Mucosa of descending colon (tissue), 3 donors: ENCODE data around the gene UNKL. TPM values are rescaled to one million over a fixed set of nuclear protein-coding genes. Genes with fewer than 3 reads are reported as not detected.

Source experiments
- ATAC-seq: fragments of 200-7000 bp; cut with Tn5 transposase; one replicate; pipeline ENCODE4 v1.9.1; 2020; ENCODE audit warnings: mild to moderate bottlenecking, moderate library complexity
- DNase-seq, 3 donors: peaks; one replicate each; pipeline ENCODE4 v3.0.0-alpha.2; 2020
- H3K36me3 ChIP-seq: fragments of 200-600 bp; one replicate; pipeline ENCODE4 v1.8.0; 2021; ENCODE audit warnings: low read depth, mild to moderate bottlenecking
- H3K4me1 ChIP-seq: fragments of 200-600 bp; one replicate; pipeline ENCODE4 v1.8.0; 2021; ENCODE audit warnings: low read depth, mild to moderate bottlenecking
- H3K4me3 ChIP-seq: fragments of 200-600 bp; one replicate; pipeline ENCODE4 v1.8.0; 2021; ENCODE audit warnings: mild to moderate bottlenecking
- H3K9me3 ChIP-seq: fragments of 200-600 bp; one replicate; pipeline ENCODE4 v1.8.0; 2021; ENCODE audit warnings: mild to moderate bottlenecking
- intact Hi-C, 2 donors: fragments of 100-400 bp; cut with DNase I in 1 of 2; cut with micrococcal nuclease in 1 of 2; formaldehyde crosslinking; loops; one replicate each; pipeline versions ENCODE4 v1.11.0 to v1.11.1; 2022; cut with DNase I, micrococcal nuclease
- total RNA-seq, 3 donors: library from RNA; stranded (reverse); fragmentation: NEBNext Ultra II Directional in 2 of 3; extraction: Animal tissue kit (Norgen Biotek cat#: 25700) in 2 of 3; gene quantifications; one replicate each; pipeline versions ENCODE4 v1.2.1 to v1.2.4, GENCODE V29; 2021 to 2023
- TF ChIP-seq, protein P1 (sequence below): fragments of 200-600 bp; IDR thresholded peaks from one replicate; pipeline ENCODE4 v1.8.0; 2022; ENCODE audit warnings: antibody characterized with exemption, mild to moderate bottlenecking
- donor health status: DM: no; HTN: no; CAD: no; lungs with moderate emphysema.
- donor health status: DM: no; HTN: no; CAD: no.
- donor health status: DM: no; HTN: yes; CAD: no.

The UNKL gene
- total RNA-seq, 3 donors from 2014 or later = 16.2 to 36.5 (median 28.2) TPM

DNA sequence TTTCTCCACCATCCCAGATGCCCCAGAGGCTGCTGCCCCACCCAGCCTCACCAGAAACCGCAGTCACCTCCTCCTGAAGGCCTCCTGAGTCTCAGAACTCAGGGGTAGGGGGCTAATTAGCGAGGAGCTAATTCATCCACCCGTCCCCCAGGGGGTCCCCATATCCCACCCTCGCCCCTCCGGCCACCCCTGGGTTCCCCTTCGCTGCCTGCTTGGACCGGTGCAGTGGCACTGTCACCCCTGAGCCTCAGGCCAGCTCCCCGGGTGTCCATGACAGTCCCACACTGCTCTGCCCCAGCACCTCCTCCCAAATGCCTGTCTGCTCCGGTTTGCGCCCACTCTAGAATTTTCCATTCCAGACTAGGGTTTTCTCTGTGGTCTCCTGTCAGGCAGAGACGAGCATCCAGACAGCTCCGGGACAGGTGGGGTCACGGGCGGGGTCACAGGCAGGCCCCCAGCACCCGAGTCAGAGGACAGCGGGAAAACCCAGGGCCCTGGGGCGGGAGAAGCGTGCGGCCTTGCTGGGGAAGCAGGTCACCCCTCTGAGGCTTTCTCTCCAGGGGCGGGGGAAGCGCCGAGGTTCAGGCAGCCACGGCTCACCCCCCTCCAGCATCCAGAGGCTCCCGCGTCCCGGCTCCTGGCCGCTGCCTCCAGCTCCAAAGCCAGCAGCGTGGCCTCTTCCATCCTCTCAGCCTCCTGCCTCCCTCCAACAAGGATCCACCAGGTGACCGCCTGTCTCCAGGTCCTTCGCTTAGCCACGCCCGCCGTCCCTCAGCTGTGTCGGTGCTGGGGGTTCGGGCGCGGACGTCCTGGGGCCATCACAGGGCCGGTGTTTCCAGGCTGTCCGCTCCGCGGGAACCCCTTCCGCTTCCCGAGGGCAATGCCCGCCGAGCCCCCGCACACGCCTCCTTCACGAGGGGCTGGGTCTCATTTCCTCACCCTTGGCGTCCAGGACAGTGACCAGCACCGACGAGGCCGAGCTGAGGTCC, 13.3 kb upstream of the UNKL start:
- intact Hi-C loops = no loop called here
- H3K36me3 ChIP-seq = no peaks in the 10 kb centered on the region
- no peak overlapping the region for H3K4me3 ChIP-seq
- no peaks in the 10 kb centered on the region for H3K4me1 ChIP-seq
- ATAC-seq (no peak), DNase-seq (no peak)
- no peaks in the 10 kb centered on the region for H3K9me3 ChIP-seq
- TF ChIP-seq, protein P1, sequence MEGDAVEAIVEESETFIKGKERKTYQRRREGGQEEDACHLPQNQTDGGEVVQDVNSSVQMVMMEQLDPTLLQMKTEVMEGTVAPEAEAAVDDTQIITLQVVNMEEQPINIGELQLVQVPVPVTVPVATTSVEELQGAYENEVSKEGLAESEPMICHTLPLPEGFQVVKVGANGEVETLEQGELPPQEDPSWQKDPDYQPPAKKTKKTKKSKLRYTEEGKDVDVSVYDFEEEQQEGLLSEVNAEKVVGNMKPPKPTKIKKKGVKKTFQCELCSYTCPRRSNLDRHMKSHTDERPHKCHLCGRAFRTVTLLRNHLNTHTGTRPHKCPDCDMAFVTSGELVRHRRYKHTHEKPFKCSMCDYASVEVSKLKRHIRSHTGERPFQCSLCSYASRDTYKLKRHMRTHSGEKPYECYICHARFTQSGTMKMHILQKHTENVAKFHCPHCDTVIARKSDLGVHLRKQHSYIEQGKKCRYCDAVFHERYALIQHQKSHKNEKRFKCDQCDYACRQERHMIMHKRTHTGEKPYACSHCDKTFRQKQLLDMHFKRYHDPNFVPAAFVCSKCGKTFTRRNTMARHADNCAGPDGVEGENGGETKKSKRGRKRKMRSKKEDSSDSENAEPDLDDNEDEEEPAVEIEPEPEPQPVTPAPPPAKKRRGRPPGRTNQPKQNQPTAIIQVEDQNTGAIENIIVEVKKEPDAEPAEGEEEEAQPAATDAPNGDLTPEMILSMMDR = no peak

DNA sequence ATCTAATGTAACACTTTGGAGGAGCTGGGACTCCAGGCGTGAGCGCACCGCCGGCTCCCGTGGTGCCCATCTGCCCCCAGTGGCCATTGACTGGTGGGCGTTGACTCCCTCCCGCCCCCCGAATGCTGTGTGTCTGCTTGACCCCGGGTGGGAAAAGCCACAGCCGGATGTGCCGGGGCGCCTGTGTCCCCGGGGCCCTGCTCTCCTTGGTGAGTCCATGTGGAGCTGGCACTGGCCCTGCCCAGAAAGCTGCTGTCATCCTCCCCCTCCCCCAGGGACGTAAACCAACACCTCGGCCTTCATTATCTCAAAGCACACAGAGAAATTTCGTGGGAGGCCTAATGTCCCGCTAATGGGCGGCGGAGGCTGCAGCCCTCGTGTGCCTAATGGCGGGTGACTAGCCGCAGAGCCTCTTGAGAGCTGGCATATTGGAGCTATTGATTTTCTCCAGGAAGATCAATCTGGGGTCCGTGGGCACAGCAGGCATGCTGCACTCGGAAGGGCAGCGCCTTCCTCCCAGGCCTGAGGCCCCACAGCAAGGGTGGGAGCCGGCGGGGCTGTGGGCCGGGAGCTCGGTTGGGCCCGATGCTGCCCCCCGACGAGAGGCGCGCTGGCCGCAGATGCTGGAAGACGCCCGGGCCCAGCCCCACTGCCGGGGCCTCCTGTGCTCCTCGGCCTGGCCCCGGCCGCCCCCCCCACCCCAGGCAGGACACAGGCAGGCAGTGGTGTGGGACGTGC, 12.4 kb upstream of the UNKL start:
- no peaks in the 10 kb centered on the region for H3K9me3 ChIP-seq
- H3K4me3 ChIP-seq = no peak overlapping the region
- DNase-seq (no peak), ATAC-seq (no peak)
- no peaks in the 10 kb centered on the region for H3K4me1 ChIP-seq
- intact Hi-C loops = no loop called here
- H3K36me3 ChIP-seq = no peaks in the 10 kb centered on the region
- TF ChIP-seq, protein P1 = no peak

DNA sequence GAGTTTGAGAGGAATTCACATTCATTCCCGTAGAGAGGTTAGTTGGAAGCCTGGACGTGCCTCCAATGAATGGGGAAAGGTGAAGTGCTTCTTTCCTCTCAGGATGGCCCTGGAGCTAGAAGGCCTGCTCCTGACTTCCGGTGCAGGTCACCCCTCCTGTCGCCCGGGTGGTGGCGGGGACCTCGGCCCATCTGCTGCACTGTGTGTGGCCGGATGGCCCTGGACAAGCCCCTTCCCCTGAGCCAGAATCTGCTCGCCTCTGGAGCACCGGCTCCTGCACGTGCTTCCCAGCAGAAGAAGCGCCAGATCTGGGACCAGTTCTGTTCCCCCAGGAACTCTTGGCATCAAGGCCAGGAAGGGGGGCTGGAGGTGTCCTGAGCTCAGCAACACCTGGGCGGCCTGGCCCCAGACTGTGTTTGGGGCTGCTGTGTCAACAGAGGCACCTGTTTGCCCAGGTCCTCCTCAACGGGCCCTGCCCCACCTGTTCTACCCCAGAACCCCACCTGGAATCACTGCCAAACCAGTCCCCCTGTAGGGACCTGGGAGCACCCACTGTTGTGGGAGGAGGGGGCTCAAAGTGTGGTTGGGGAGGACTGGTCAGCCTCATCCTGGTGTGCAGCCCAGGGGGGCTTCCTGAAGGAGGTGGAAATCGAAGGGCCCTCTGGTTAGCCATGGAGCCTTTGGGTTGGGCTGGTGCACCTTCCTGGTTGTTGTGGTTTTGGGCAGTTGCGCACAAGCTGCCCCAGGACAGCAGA, 11.3 kb upstream of the UNKL start:
- no peak for ATAC-seq
- no peak for DNase-seq
- H3K4me3 ChIP-seq = no peak overlapping the region
- H3K36me3 ChIP-seq = no peaks in the 10 kb centered on the region
- intact Hi-C loops = no loop called here
- H3K9me3 ChIP-seq = no peaks in the 10 kb centered on the region
- TF ChIP-seq, protein P1 = no peak
- peaks cover 4% of the 10 kb centered on the region for H3K4me1 ChIP-seq

DNA sequence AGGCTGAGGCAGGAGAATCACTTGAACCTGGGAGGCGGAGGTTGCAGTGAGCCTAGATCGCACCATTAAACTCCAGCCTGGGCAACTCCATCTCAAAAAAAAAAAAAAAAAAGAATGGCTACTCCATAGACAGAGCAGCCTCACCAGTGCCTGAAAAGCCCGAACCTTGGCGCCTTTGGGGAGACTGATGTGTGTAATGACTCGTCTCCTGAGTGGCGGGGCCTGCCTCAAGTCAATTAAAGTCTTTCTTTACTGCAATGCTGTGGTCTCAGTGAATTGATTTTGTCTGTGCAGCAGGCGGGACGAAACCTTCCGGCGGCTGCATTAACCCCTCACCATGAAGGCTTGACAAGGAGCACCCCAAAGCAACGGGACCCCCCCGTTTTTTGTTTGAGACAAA, 9.5 kb upstream of the UNKL start:
- no peak for DNase-seq
- TF ChIP-seq, protein P1 = no peak
- H3K4me1 ChIP-seq = peaks cover 13% of the 10 kb centered on the region
- H3K4me3 ChIP-seq = no peak overlapping the region
- no peaks in the 10 kb centered on the region for H3K9me3 ChIP-seq
- no peak for ATAC-seq
- intact Hi-C loops = no loop called here
- H3K36me3 ChIP-seq = no peaks in the 10 kb centered on the region

DNA sequence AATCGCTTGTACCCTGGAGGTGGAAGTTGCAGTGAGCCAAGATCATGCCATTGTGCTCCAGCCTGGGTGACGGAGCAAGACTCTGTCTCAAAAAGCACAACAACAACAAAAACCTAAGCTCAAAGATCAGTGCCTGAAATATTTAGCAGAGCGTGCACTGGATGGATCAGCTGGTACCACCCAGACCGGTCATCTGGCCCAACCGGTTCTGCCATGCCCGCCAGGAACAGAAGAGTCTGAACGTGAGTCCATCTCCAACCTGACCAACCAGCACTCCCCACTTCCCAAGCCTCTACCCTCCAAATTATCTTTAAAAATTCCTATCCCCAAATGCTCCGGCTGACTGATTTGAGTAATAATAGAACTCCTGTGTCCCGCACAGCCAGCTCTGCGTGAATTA, 7.6 kb upstream of the UNKL start:
- no peak for ATAC-seq
- intact Hi-C loops = no loop called here
- Histone ChIP-seq H3K36me3 (no peaks in the 10 kb centered on the region), H3K4me1 (peaks cover 16% of the 10 kb centered on the region), H3K9me3 (no peaks in the 10 kb centered on the region), H3K4me3 (no peak overlapping the region)
- TF ChIP-seq, protein P1 = no peak
- DNase-seq = no peak
